Smooth muscle cell of bladder (primary cell): ENCODE measurements around the gene SMC4. TPM values are rescaled to one million over a fixed set of nuclear protein-coding genes. Genes with fewer than 3 reads are reported as not detected.

Source experiments
- total RNA-seq: library from RNA; depleted of rRNA; stranded (reverse); fragments of >200 nt; gene quantifications from 2 replicates; pipeline ENCODE4 v1.2.3, GENCODE V29; 2014

SMC4 gene
- total RNA-seq = 30.3 and 43.2 TPM in 2 replicates

GRCh38 chr3:160399125-160400029, at the start of gene SMC4, which contains the start of gene IFT80:
Gene SMC4, plus strand, starts transcription at chr3:160399650. Its CDS starts 1,177 bp downstream, at chr3:160400827.
Gene IFT80, minus strand, starts transcription at chr3:160399225. Its CDS starts 14,625 bp downstream, at chr3:160384600.

GRCh38 chr3:160449636-160450598, 50.5 kb downstream of the SMC4 start, which contains the start of gene TRIM59:
Gene TRIM59, minus strand, starts transcription at chr3:160449786. Its CDS starts 10,603 bp downstream, at chr3:160439183.

Other genes with a start within 250 kb of the SMC4 start
- gene C3orf80, start 174.2 kb upstream of the SMC4 start, total RNA-seq = 3.0 and 8.0 TPM in 2 replicates
- gene IFT80, start 425 bp upstream of the SMC4 start, total RNA-seq = 59.3 and 73.9 TPM in 2 replicates
- 15.5 and 15.6 TPM in 2 replicates for gene TRIM59, start 50.1 kb downstream of the SMC4 start, total RNA-seq
- 17.4 and 31.7 TPM in 2 replicates for gene KPNA4, start 165.9 kb downstream of the SMC4 start, total RNA-seq